Stomach (tissue), 4 donors: ENCODE results near the gene SHOC2.

ENCODE experiments used
- EP300 ChIP-seq: sonication (generic); formaldehyde crosslinking; IDR thresholded peaks from one replicate; pipeline ENCODE4 v1.6.1; 2017; ENCODE audit warnings: antibody characterized with exemption
- POLR2A ChIP-seq, 4 donors: fragments of 450-650 bp; IDR thresholded peaks; one replicate each; pipeline ENCODE4 v1.6.1; 2016; ENCODE audit warnings: antibody characterized with exemption in 4 of 4, control low read depth in 2 of 4, mild to moderate bottlenecking in 1 of 4, moderate library complexity in 1 of 4
- TF ChIP-seq, protein P1 (sequence below), 7 experiments: fragments of 450-650 bp in 4 of 7; fragments of 200-600 bp in 3 of 7; sonication (generic) in 3 of 7; IDR thresholded peaks; one replicate each; pipeline ENCODE4 v1.5.1; 2016 to 2019; ENCODE audit warnings: antibody characterized with exemption in 7 of 7, control low read depth in 2 of 7, mild to moderate bottlenecking in 1 of 7

DNA sequence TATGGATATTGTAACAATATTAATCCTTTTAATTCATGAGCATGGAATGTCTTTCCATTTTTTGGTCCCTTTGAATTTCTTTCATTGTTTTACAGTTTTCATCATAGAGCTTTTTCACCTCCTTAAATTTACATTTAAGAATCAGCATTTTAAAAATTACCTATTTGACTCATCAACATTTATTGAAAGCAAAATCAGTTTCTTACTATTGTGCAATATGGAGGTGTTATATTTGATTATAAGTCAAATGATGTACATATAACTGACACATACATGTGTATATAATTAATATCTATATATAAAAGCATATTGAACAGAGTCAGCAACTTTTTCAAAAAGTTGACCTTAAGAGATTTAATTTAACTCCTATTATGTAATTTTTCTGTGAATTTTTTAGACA is 52.2 kb downstream of the SHOC2 start:
- TF ChIP-seq, protein P1, sequence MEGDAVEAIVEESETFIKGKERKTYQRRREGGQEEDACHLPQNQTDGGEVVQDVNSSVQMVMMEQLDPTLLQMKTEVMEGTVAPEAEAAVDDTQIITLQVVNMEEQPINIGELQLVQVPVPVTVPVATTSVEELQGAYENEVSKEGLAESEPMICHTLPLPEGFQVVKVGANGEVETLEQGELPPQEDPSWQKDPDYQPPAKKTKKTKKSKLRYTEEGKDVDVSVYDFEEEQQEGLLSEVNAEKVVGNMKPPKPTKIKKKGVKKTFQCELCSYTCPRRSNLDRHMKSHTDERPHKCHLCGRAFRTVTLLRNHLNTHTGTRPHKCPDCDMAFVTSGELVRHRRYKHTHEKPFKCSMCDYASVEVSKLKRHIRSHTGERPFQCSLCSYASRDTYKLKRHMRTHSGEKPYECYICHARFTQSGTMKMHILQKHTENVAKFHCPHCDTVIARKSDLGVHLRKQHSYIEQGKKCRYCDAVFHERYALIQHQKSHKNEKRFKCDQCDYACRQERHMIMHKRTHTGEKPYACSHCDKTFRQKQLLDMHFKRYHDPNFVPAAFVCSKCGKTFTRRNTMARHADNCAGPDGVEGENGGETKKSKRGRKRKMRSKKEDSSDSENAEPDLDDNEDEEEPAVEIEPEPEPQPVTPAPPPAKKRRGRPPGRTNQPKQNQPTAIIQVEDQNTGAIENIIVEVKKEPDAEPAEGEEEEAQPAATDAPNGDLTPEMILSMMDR (IDR thresholded peaks at IDR 0.05): no peak
- TF ChIP-seq POLR2A (IDR thresholded peaks at IDR 0.05): no peak
- TF ChIP-seq EP300: no peak
